ENCODE measurements around the gene ERV3-1. TPM values are rescaled to one million over a fixed set of nuclear protein-coding genes. Genes with fewer than 3 reads are reported as not detected.
A peak's percentile ranks its signal among the peaks of the same experiment; 100 is the strongest.
"Not testable (repeated sequence)": the region's sequence is repeated elsewhere in the genome, so short reads cannot be mapped to it uniquely, and the experiment has no call there.

ERV3-1 gene
- polyA plus RNA-seq, 1 donor = 33.4 TPM

DNA sequence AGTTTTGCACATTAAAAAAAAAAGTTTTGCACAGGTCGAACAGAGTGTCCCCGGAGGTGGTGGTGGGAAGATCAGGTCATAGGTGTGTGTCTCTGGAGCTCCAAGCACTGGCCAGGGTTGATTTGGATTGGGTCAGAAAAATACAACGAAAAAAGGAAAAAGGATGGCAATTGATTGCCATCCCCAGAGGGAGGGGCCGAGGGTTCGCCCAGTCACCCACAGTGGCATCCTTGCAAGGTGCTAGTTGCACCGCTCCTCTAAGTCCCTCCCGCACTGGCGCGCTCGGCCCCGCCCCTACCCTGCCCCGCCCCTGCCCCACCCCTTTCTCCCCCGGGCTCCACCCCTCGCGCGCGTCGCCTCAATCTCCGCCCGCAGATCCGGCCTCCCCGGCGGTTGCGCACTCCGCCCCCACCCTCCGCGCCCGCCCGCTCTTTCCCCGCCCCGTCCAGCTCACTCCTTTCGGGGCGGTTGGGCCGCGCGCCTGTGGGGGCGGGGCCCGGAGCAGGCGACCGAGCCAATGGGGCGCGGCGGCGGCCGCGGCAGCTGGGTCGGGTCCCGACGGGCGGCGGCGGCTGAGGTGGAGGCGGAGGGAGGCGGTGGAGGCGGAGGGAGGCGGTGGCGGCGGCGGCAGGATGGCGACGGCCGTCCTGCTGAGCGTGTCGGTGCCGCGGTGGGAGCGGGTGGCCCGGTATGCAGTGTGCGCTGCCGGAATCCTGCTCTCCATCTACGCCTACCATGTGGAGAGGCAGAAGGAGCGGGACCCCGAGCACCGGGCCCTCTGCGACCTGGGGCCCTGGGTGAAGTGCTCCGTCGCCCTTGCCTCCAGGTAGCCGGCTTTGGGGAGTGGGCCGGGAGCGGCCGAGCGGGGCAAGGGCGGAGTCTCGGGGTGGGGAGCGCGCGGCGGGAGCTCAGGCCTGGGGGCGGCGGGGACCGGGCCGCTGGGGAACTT, 31.5 kb upstream of the ERV3-1 start:
- Histone ChIP-seq H3K9me3 (ENCODE audit: control insufficient read depth, low read depth, low read length) (peaks cover 5% of the 10 kb centered on the region), H3K27me3 (ENCODE audit: control insufficient read depth, insufficient read depth, low read length) (no peaks in the 10 kb centered on the region), H3K36me3 (ENCODE audit: control insufficient read depth, insufficient read depth, low read length) (no peaks in the 10 kb centered on the region), H3K4me3 (ENCODE audit: low read length) (peak overlapping the region; percentile 78), H3K4me1 (ENCODE audit: control insufficient read depth, insufficient read depth, low read length) (no peaks in the 10 kb centered on the region), H3K27ac (ENCODE audit: low read length) (peak overlapping the region; percentile 87)
- no CpG with 5 or more reads among the region's 92 CpGs for WGBS (ENCODE audit: insufficient coverage, low lambda C conversion rate)
- DNase-seq = peak; percentile 92 to 97

GRCh38 chr7:65036526-65036925, 30.0 kb upstream of the ERV3-1 start:
- WGBS (ENCODE audit: insufficient coverage, low lambda C conversion rate) = no CpG with 5 or more reads among the region's 2 CpGs
- peak in 1 of 2 donors; percentile 1 for DNase-seq
- H3K4me3 ChIP-seq (ENCODE audit: low read length); H3K36me3 ChIP-seq (ENCODE audit: control insufficient read depth, insufficient read depth, low read length); H3K4me1 ChIP-seq (ENCODE audit: control insufficient read depth, insufficient read depth, low read length); H3K9me3 ChIP-seq (ENCODE audit: control insufficient read depth, low read depth, low read length); H3K27ac ChIP-seq (ENCODE audit: low read length); H3K27me3 ChIP-seq (ENCODE audit: control insufficient read depth, insufficient read depth, low read length): not testable (repeated sequence)

DNA sequence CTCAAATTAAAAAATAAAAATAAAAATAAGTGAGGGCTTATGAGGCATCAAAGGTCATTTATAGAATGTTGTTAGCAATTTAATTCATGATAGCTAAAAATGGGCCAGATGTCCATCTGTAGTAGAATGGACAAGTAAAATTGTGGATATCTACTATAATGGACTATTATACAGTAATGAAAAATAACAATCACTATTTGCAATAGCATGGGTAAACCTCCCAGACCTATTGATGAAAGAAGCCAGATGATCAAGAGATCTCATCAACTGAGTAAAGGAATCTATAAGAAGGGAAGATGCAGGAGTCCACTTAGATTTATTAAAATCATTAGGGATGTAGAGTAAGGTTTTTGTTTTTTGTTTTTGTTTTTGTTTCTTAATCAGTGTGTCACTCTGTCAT, 29.0 kb upstream of the ERV3-1 start:
- H3K27ac ChIP-seq (ENCODE audit: low read length); H3K27me3 ChIP-seq (ENCODE audit: control insufficient read depth, insufficient read depth, low read length); H3K4me3 ChIP-seq (ENCODE audit: low read length); DNase-seq; H3K4me1 ChIP-seq (ENCODE audit: control insufficient read depth, insufficient read depth, low read length); H3K9me3 ChIP-seq (ENCODE audit: control insufficient read depth, low read depth, low read length); H3K36me3 ChIP-seq (ENCODE audit: control insufficient read depth, insufficient read depth, low read length): not testable (repeated sequence)

DNA sequence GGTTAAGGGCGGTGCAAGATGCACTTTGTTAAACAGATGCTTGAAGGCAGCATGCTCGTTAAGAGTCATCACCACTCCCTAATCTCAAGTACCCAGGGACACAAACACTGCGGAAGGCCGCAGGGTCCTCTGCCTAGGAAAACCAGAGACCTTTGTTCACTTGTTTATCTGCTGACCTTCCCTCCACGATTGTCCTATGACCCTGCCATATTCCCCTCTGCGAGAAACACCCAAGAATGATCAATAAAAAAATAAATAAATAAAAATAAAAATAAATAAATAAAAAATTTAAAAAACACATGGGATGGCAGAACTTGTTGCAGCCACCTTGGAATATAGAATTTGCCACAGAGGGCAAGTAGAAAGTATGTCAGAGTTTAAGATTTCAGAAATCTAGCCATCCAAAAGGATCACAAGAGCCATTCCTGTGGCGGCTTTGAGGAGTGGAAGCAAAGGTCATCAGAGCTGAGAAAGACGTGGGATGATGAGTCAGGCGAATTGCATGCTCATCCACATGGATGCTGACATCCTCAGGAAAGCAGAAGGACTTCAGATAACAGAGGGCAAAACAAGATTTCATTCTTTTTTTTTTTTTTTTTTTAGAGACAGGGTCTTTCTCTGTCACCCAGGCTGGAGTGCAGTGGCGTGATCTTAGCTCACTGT, 27.8 kb upstream of the ERV3-1 start:
- H3K4me3 ChIP-seq (ENCODE audit: low read length); H3K36me3 ChIP-seq (ENCODE audit: control insufficient read depth, insufficient read depth, low read length); H3K4me1 ChIP-seq (ENCODE audit: control insufficient read depth, insufficient read depth, low read length); H3K9me3 ChIP-seq (ENCODE audit: control insufficient read depth, low read depth, low read length); H3K27ac ChIP-seq (ENCODE audit: low read length); H3K27me3 ChIP-seq (ENCODE audit: control insufficient read depth, insufficient read depth, low read length): not testable (repeated sequence)
- peak; percentile 42 to 68 for DNase-seq
- 60% methylated on average over 2 of the region's 10 CpGs for WGBS (ENCODE audit: insufficient coverage, low lambda C conversion rate)

GRCh38 chr7:65033391-65033790, 26.9 kb upstream of the ERV3-1 start:
- not testable (repeated sequence) for H3K9me3 ChIP-seq (ENCODE audit: control insufficient read depth, low read depth, low read length); DNase-seq
- no CpG with 5 or more reads among the region's 30 CpGs for WGBS (ENCODE audit: insufficient coverage, low lambda C conversion rate)

GRCh38 chr7:65025023-65025422, 18.5 kb upstream of the ERV3-1 start:
- H3K9me3 ChIP-seq (ENCODE audit: control insufficient read depth, low read depth, low read length); H3K4me3 ChIP-seq (ENCODE audit: low read length); H3K27ac ChIP-seq (ENCODE audit: low read length); H3K4me1 ChIP-seq (ENCODE audit: control insufficient read depth, insufficient read depth, low read length); H3K36me3 ChIP-seq (ENCODE audit: control insufficient read depth, insufficient read depth, low read length); H3K27me3 ChIP-seq (ENCODE audit: control insufficient read depth, insufficient read depth, low read length); DNase-seq: not testable (repeated sequence)

More at GRCh38 chr7:65033391-65033790, 26.9 kb upstream of the ERV3-1 start:
- not testable (repeated sequence) for H3K27me3 ChIP-seq (ENCODE audit: control insufficient read depth, insufficient read depth, low read length); H3K36me3 ChIP-seq (ENCODE audit: control insufficient read depth, insufficient read depth, low read length); H3K4me3 ChIP-seq (ENCODE audit: low read length); H3K27ac ChIP-seq (ENCODE audit: low read length); H3K4me1 ChIP-seq (ENCODE audit: control insufficient read depth, insufficient read depth, low read length)

- WGBS (ENCODE audit: insufficient coverage, low lambda C conversion rate) = no CpG with 5 or more reads among the region's 3 CpGs
- not testable (repeated sequence) for H3K27me3 ChIP-seq (ENCODE audit: control insufficient read depth, insufficient read depth, low read length); H3K4me1 ChIP-seq (ENCODE audit: control insufficient read depth, insufficient read depth, low read length); H3K4me3 ChIP-seq (ENCODE audit: low read length); H3K36me3 ChIP-seq (ENCODE audit: control insufficient read depth, insufficient read depth, low read length); H3K9me3 ChIP-seq (ENCODE audit: control insufficient read depth, low read depth, low read length)
- DNase-seq = peak; percentile 35 to 72
- H3K27ac ChIP-seq (ENCODE audit: low read length) = peak overlapping the region; percentile 42
Measured at GRCh38 chr7:65020978-65021377, 14.5 kb upstream of the ERV3-1 start.

GRCh38 chr7:65009881-65010280, 3.4 kb upstream of the ERV3-1 start:
- WGBS (ENCODE audit: insufficient coverage, low lambda C conversion rate) = no CpG with 5 or more reads among the region's 7 CpGs
- H3K4me3 ChIP-seq (ENCODE audit: low read length); H3K27me3 ChIP-seq (ENCODE audit: control insufficient read depth, insufficient read depth, low read length); DNase-seq; H3K27ac ChIP-seq (ENCODE audit: low read length); H3K4me1 ChIP-seq (ENCODE audit: control insufficient read depth, insufficient read depth, low read length); H3K9me3 ChIP-seq (ENCODE audit: control insufficient read depth, low read depth, low read length); H3K36me3 ChIP-seq (ENCODE audit: control insufficient read depth, insufficient read depth, low read length): not testable (repeated sequence)

DNA sequence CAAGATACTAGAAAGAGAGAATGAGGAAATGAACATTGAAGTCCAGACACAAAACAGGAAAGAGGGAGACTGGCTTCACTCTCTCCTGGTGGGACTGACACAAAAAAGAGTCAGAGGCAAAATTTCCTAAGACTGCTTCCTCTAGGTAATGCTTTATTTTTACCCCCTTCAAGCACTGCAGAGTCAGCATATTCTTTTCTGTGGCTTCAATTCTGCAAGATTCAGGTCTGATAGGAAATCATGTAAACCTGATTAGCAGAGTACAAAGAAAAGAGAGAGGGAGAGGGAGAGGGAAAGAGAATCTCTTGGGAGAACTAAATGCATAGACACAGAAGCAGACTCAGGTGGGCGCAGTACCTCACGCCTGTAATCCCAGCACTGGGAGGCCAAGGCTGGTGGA, 2.9 kb upstream of the ERV3-1 start:
- not testable (repeated sequence) for H3K9me3 ChIP-seq (ENCODE audit: control insufficient read depth, low read depth, low read length); H3K27me3 ChIP-seq (ENCODE audit: control insufficient read depth, insufficient read depth, low read length); DNase-seq; H3K4me3 ChIP-seq (ENCODE audit: low read length); H3K27ac ChIP-seq (ENCODE audit: low read length); H3K36me3 ChIP-seq (ENCODE audit: control insufficient read depth, insufficient read depth, low read length); H3K4me1 ChIP-seq (ENCODE audit: control insufficient read depth, insufficient read depth, low read length)
- no CpG with 5 or more reads among the region's 2 CpGs for WGBS (ENCODE audit: insufficient coverage, low lambda C conversion rate)

- H3K36me3 ChIP-seq (ENCODE audit: control insufficient read depth, insufficient read depth, low read length); DNase-seq; H3K27me3 ChIP-seq (ENCODE audit: control insufficient read depth, insufficient read depth, low read length); H3K4me1 ChIP-seq (ENCODE audit: control insufficient read depth, insufficient read depth, low read length); H3K9me3 ChIP-seq (ENCODE audit: control insufficient read depth, low read depth, low read length): not testable (repeated sequence)
- peak overlapping the region; percentile 90 for H3K27ac ChIP-seq (ENCODE audit: low read length)
- H3K4me3 ChIP-seq (ENCODE audit: low read length) = peak overlapping the region; percentile 95
- WGBS (ENCODE audit: insufficient coverage, low lambda C conversion rate) = 100% methylated on average over 1 of the region's 4 CpGs
Measured at GRCh38 chr7:65007036-65007435, 549 bp upstream of the ERV3-1 start.

DNA sequence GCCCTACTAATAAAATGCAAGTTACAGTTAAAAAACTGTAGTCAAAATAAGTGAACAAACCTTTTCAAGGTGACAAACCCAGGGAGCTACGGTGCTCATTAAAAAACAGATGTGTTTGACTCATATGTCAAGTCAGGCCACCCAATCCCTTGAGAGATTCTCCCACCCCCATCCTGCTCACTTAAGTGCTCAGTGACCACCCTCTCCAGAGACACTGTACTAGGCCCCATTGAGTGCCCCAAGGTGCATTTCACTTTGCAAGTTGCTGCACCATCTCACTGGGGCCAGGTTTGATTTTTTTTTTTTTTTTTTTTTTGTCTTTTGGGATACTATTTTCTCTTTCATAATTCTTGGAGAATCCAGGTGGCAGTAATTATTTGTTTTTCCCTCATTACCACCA, 1.9 kb downstream of the ERV3-1 start:
- peaks cover 15% of the 10 kb centered on the region for H3K9me3 ChIP-seq (ENCODE audit: control insufficient read depth, low read depth, low read length)
- H3K4me1 ChIP-seq (ENCODE audit: control insufficient read depth, insufficient read depth, low read length) = no peaks in the 10 kb centered on the region
- H3K27me3 ChIP-seq (ENCODE audit: control insufficient read depth, insufficient read depth, low read length) = no peaks in the 10 kb centered on the region
- no peak overlapping the region for H3K4me3 ChIP-seq (ENCODE audit: low read length)
- H3K36me3 ChIP-seq (ENCODE audit: control insufficient read depth, insufficient read depth, low read length) = peaks cover 13% of the 10 kb centered on the region
- no peak for DNase-seq
- no CpG with 5 or more reads among the region's 1 CpG for WGBS (ENCODE audit: insufficient coverage, low lambda C conversion rate)
- no peak overlapping the region for H3K27ac ChIP-seq (ENCODE audit: low read length)
